ENCODE data around the gene KHDC1. TPM values are rescaled to one million over a fixed set of nuclear protein-coding genes. Genes with fewer than 3 reads are reported as not detected.
"Not testable (repeated sequence)": the region's sequence is repeated elsewhere in the genome, so short reads cannot be mapped to it uniquely, and the experiment has no call there.

The KHDC1 gene
- polyA plus RNA-seq, 3 donors from 2014 or later = 4.3 to 7.4 (median 7.2) TPM

- H3K4me3 Mint-ChIP-seq; DNase-seq; H3K27ac Mint-ChIP-seq; H3K36me3 Mint-ChIP-seq; H3K4me1 Mint-ChIP-seq; H3K9me3 Mint-ChIP-seq; H3K27me3 Mint-ChIP-seq (ENCODE audit: low read depth in 3 of 3): not testable (repeated sequence)
Observed at GRCh38 chr6:73193302-73193701, 69.7 kb downstream of the KHDC1 start.

Other genes with a start within 250 kb of the KHDC1 start
- gene KHDC1L, start 37.7 kb downstream of the KHDC1 start, polyA plus RNA-seq = under 1 TPM in 1 of 3 donors, not detected in 2; 0.77 TPM
- not detected for gene DPPA5, start 91.1 kb upstream of the KHDC1 start, polyA plus RNA-seq
- not detected for gene KHDC3L, start 99.5 kb upstream of the KHDC1 start, polyA plus RNA-seq
- under 1 TPM in 1 of 3 donors, not detected in 2; 0.29 TPM for gene OOEP, start 106.7 kb upstream of the KHDC1 start, polyA plus RNA-seq
- 1 to 10 TPM; 1.1 to 3.0 (median 2.9) TPM for gene DDX43, start 131.6 kb upstream of the KHDC1 start, polyA plus RNA-seq
- 10 to 100 TPM in 1 of 3 donors, 1 to 10 TPM in 2; 4.0 to 11.7 (median 7.7) TPM for gene CGAS, start 189.1 kb upstream of the KHDC1 start, polyA plus RNA-seq
- 10 to 100 TPM; 12.3 to 40.4 (median 28.5) TPM for gene MTO1, start 198.5 kb upstream of the KHDC1 start, polyA plus RNA-seq

Data from immature natural killer cell (primary cell).